WTC11 (cell line): ENCODE data around the gene VSIR. TPM values are rescaled to one million over a fixed set of nuclear protein-coding genes. Genes with fewer than 3 reads are reported as not detected.

Experiments used
- ATAC-seq: fragments of 200-7000 bp; cut with Tn5 transposase; 2 replicates; pipeline ENCODE4 v1.10.0; 2021; ENCODE audit warnings: mild to moderate bottlenecking, moderate library complexity
- CTCF ChIA-PET: fragments of 300-600 bp; sonication (Branson Sonifier 250); formaldehyde crosslinking; loops from one replicate; lab custom pipeline; 2021; ENCODE audit warnings: antibody characterized with exemption; lab: Charles Lee
- POLR2A ChIA-PET: fragments of 350-600 bp; sonication (Branson Sonifier 250); formaldehyde crosslinking; loops from one replicate; lab custom pipeline; 2021; ENCODE audit warnings: antibody characterized with exemption; lab: Charles Lee
- DNase-seq: peaks from one replicate; pipeline ENCODE4 v3.0.0; 2021; ENCODE audit warnings: low spot score
- H3K27ac Mint-ChIP-seq: 2 replicates; pipeline ENCODE4 v1.8.0; 2021; ENCODE audit warnings: mixed read lengths
- H3K27me3 Mint-ChIP-seq: 2 replicates; pipeline ENCODE4 v1.8.0; 2021; ENCODE audit warnings: low read depth, mild to moderate bottlenecking, moderate library complexity, mixed read lengths
- H3K36me3 Mint-ChIP-seq: 2 replicates; pipeline ENCODE4 v1.8.0; 2021; ENCODE audit warnings: mixed read lengths
- H3K4me1 Mint-ChIP-seq: 2 replicates; pipeline ENCODE4 v1.8.0; 2022; ENCODE audit warnings: mixed read lengths
- H3K4me3 Mint-ChIP-seq: 2 replicates; pipeline ENCODE4 v1.8.0; 2021; ENCODE audit warnings: mild to moderate bottlenecking, moderate library complexity, mixed read lengths
- H3K9me3 Mint-ChIP-seq: 2 replicates; pipeline ENCODE4 v1.8.0; 2021; ENCODE audit warnings: mixed read lengths
- ELF4 ChIP-seq: sonication (generic); formaldehyde crosslinking; IDR thresholded peaks from 2 replicates; pipeline ENCODE4 v1.8.1; 2022; ENCODE audit warnings: low read depth, mild to moderate bottlenecking, moderate library complexity, missing genetic modification reagents
- ESRRA ChIP-seq: sonication (generic); formaldehyde crosslinking; IDR thresholded peaks from 2 replicates; pipeline ENCODE4 v1.8.1; 2022; ENCODE audit warnings: mild to moderate bottlenecking, missing genetic modification reagents, borderline replicate concordance
- ETV6 ChIP-seq: sonication (generic); formaldehyde crosslinking; IDR thresholded peaks from 2 replicates; pipeline ENCODE4 v1.8.1; 2022; ENCODE audit warnings: mild to moderate bottlenecking, missing genetic modification reagents
- FOXK1 ChIP-seq: sonication (generic); formaldehyde crosslinking; IDR thresholded peaks from 2 replicates; pipeline ENCODE4 v1.8.0; 2022; ENCODE audit warnings: mild to moderate bottlenecking, moderate library complexity, missing genetic modification reagents
- IRF2 ChIP-seq: sonication (generic); formaldehyde crosslinking; IDR thresholded peaks from 2 replicates; pipeline ENCODE4 v1.8.0; 2022; ENCODE audit warnings: low read depth, missing genetic modification reagents, borderline replicate concordance
- NFE2L1 ChIP-seq: sonication (generic); formaldehyde crosslinking; IDR thresholded peaks from 2 replicates; pipeline ENCODE4 v1.8.1; 2023; ENCODE audit warnings: missing genetic modification reagents
- RELA ChIP-seq: sonication (generic); formaldehyde crosslinking; IDR thresholded peaks from 2 replicates; pipeline ENCODE4 v1.8.1; 2022; ENCODE audit warnings: missing genetic modification reagents, mild to moderate bottlenecking, borderline replicate concordance
- RORB ChIP-seq: fragments of 250-450 bp; sonication (Bioruptor Pico); IDR thresholded peaks from 2 replicates; pipeline ENCODE4 v1.9.0; 2021; ENCODE audit warnings: mild to moderate bottlenecking
- TCF7 ChIP-seq: sonication (generic); formaldehyde crosslinking; IDR thresholded peaks from 2 replicates; pipeline ENCODE4 v1.8.0; 2022; ENCODE audit warnings: mild to moderate bottlenecking, low read depth, missing genetic modification reagents, moderate library complexity
- ZNF121 ChIP-seq: sonication (generic); formaldehyde crosslinking; IDR thresholded peaks from 2 replicates; pipeline ENCODE4 v1.8.0; 2023; ENCODE audit warnings: missing genetic modification reagents
- ZNF423 ChIP-seq: fragments of 250-450 bp; sonication (Bioruptor Pico); IDR thresholded peaks from 2 replicates; pipeline ENCODE4 v2.1.2; 2022; ENCODE audit warnings: mild to moderate bottlenecking, moderate library complexity
- ZNF671 ChIP-seq: fragments of 250-450 bp; sonication (Bioruptor Pico); IDR thresholded peaks from 2 replicates; pipeline ENCODE4 v1.8.0; 2021; ENCODE audit warnings: mild to moderate bottlenecking
- total RNA-seq: library from RNA; stranded (reverse); gene quantifications from 3 replicates; pipeline ENCODE4 v1.2.3, GENCODE V29; 2021
- TF ChIP-seq, protein P1 (sequence below): sonication (generic); formaldehyde crosslinking; IDR thresholded peaks from 2 replicates; pipeline ENCODE4 v1.8.0; 2023; ENCODE audit warnings: mild to moderate bottlenecking, missing genetic modification reagents
- TF ChIP-seq, protein P2 (sequence below): fragments of 250-450 bp; sonication (Bioruptor Pico); IDR thresholded peaks from 2 replicates; pipeline ENCODE4 v1.9.0; 2021; ENCODE audit warnings: mild to moderate bottlenecking
- TF ChIP-seq, protein P3 (sequence below): fragments of 250-450 bp; sonication (Bioruptor Pico); IDR thresholded peaks from 2 replicates; pipeline ENCODE4 v1.8.0; 2021; ENCODE audit warnings: mild to moderate bottlenecking
- TF ChIP-seq, protein P4 (sequence below): sonication (generic); formaldehyde crosslinking; IDR thresholded peaks from 2 replicates; pipeline ENCODE4 v1.8.1; 2022; ENCODE audit warnings: missing genetic modification reagents, borderline replicate concordance
- TF ChIP-seq, protein P5 (sequence below): sonication (generic); formaldehyde crosslinking; IDR thresholded peaks from 2 replicates; pipeline ENCODE4 v1.8.1; 2022; ENCODE audit warnings: mild to moderate bottlenecking, moderate library complexity, missing genetic modification reagents
- TF ChIP-seq, protein P6 (sequence below): fragments of 250-450 bp; sonication (Bioruptor Pico); IDR thresholded peaks from 2 replicates; pipeline ENCODE4 v1.9.0; 2021; ENCODE audit warnings: mild to moderate bottlenecking, borderline replicate concordance

VSIR gene
- total RNA-seq, 1 experiment from 2014 or later: 0.74 TPM

DNA sequence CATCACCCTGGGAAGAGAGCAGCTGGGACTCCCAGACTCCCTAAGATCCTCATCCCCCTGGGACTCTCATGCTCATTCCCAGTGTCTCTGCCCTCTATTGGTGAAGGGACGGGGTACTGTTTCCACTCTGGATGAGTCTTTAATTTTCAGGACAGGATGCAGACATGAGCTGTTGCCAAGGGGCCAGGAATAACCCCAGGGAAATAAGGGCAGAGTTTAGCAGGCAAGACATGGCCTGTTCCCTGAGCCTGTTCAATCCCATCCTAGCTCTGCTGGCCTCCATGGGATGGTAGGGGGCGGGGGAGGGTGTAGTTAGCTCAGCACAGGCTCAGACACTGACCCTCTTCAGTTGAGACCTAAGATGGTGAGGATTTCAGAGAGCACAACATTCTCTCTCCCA, 67.7 kb downstream of the VSIR start (continued):
- TF ChIP-seq, protein P1, sequence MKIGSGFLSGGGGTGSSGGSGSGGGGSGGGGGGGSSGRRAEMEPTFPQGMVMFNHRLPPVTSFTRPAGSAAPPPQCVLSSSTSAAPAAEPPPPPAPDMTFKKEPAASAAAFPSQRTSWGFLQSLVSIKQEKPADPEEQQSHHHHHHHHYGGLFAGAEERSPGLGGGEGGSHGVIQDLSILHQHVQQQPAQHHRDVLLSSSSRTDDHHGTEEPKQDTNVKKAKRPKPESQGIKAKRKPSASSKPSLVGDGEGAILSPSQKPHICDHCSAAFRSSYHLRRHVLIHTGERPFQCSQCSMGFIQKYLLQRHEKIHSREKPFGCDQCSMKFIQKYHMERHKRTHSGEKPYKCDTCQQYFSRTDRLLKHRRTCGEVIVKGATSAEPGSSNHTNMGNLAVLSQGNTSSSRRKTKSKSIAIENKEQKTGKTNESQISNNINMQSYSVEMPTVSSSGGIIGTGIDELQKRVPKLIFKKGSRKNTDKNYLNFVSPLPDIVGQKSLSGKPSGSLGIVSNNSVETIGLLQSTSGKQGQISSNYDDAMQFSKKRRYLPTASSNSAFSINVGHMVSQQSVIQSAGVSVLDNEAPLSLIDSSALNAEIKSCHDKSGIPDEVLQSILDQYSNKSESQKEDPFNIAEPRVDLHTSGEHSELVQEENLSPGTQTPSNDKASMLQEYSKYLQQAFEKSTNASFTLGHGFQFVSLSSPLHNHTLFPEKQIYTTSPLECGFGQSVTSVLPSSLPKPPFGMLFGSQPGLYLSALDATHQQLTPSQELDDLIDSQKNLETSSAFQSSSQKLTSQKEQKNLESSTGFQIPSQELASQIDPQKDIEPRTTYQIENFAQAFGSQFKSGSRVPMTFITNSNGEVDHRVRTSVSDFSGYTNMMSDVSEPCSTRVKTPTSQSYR (CRISPR knock-in tag): no peak
- TF ChIP-seq ETV6 (CRISPR knock-in tag) (no peak), NFE2L1 (CRISPR knock-in tag) (no peak), TCF7 (no peak)
- TF ChIP-seq, protein P2, sequence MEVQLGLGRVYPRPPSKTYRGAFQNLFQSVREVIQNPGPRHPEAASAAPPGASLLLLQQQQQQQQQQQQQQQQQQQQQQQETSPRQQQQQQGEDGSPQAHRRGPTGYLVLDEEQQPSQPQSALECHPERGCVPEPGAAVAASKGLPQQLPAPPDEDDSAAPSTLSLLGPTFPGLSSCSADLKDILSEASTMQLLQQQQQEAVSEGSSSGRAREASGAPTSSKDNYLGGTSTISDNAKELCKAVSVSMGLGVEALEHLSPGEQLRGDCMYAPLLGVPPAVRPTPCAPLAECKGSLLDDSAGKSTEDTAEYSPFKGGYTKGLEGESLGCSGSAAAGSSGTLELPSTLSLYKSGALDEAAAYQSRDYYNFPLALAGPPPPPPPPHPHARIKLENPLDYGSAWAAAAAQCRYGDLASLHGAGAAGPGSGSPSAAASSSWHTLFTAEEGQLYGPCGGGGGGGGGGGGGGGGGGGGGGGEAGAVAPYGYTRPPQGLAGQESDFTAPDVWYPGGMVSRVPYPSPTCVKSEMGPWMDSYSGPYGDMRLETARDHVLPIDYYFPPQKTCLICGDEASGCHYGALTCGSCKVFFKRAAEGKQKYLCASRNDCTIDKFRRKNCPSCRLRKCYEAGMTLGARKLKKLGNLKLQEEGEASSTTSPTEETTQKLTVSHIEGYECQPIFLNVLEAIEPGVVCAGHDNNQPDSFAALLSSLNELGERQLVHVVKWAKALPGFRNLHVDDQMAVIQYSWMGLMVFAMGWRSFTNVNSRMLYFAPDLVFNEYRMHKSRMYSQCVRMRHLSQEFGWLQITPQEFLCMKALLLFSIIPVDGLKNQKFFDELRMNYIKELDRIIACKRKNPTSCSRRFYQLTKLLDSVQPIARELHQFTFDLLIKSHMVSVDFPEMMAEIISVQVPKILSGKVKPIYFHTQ (CRISPR knock-in tag): no peak
- TF ChIP-seq, protein P3, sequence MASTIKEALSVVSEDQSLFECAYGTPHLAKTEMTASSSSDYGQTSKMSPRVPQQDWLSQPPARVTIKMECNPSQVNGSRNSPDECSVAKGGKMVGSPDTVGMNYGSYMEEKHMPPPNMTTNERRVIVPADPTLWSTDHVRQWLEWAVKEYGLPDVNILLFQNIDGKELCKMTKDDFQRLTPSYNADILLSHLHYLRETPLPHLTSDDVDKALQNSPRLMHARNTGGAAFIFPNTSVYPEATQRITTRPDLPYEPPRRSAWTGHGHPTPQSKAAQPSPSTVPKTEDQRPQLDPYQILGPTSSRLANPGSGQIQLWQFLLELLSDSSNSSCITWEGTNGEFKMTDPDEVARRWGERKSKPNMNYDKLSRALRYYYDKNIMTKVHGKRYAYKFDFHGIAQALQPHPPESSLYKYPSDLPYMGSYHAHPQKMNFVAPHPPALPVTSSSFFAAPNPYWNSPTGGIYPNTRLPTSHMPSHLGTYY (CRISPR knock-in tag): no peak

DNA sequence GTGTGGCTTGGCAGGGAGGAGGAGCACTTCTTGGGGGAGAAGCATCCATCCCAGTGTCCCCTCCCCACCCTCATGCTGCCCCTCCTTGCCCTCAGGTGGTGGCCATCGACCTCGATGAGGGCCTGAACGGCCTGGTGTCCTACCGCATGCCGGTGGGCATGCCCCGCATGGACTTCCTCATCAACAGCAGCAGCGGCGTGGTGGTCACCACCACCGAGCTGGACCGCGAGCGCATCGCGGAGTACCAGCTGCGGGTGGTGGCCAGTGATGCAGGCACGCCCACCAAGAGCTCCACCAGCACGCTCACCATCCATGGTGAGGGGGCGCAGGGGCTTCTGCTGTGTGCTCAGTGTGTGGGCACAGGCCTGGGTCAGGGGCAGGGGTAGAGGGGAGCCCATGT, 68.5 kb downstream of the VSIR start:
- CTCF ChIA-PET: interaction anchor here (1.0 to 5.9 kb wide), 8 partner anchors 9 to 385 kb away, joined by 3 to 158 read pairs (median 6); partner anchors contain the start of genes CDH23 and SLC29A3
- no peak overlapping the region for H3K4me3 Mint-ChIP-seq
- POLR2A ChIA-PET: no interaction called here
- H3K27ac Mint-ChIP-seq: no peak overlapping the region
- no peaks in the 10 kb centered on the region for H3K9me3 Mint-ChIP-seq
- no peaks in the 10 kb centered on the region; the same call in 1 of the 2 replicates for H3K27me3 Mint-ChIP-seq
- ATAC-seq: no peak
- no peak for DNase-seq
- H3K4me1 Mint-ChIP-seq: no peaks in the 10 kb centered on the region
- no peaks in the 10 kb centered on the region for H3K36me3 Mint-ChIP-seq
- TF ChIP-seq, protein P1 (CRISPR knock-in tag): no peak
- TF ChIP-seq ESRRA (no peak), IRF2 (no peak), ELF4 (CRISPR knock-in tag) (no peak), RORB (CRISPR knock-in tag) (no peak), FOXK1 (CRISPR knock-in tag) (no peak), RELA (CRISPR knock-in tag) (no peak), ZNF671 (no peak), ZNF121 (CRISPR knock-in tag) (no peak), ZNF423 (CRISPR knock-in tag) (no peak)
- TF ChIP-seq, protein P4, sequence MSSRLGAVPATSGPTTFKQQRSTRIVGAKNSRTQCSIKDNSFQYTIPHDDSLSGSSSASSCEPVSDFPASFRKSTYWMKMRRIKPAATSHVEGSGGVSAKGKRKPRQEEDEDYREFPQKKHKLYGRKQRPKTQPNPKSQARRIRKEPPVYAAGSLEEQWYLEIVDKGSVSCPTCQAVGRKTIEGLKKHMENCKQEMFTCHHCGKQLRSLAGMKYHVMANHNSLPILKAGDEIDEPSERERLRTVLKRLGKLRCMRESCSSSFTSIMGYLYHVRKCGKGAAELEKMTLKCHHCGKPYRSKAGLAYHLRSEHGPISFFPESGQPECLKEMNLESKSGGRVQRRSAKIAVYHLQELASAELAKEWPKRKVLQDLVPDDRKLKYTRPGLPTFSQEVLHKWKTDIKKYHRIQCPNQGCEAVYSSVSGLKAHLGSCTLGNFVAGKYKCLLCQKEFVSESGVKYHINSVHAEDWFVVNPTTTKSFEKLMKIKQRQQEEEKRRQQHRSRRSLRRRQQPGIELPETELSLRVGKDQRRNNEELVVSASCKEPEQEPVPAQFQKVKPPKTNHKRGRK (CRISPR knock-in tag): no peak
- TF ChIP-seq, protein P5, sequence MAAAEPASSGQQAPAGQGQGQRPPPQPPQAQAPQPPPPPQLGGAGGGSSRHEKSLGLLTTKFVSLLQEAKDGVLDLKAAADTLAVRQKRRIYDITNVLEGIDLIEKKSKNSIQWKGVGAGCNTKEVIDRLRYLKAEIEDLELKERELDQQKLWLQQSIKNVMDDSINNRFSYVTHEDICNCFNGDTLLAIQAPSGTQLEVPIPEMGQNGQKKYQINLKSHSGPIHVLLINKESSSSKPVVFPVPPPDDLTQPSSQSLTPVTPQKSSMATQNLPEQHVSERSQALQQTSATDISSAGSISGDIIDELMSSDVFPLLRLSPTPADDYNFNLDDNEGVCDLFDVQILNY (CRISPR knock-in tag): no peak
- TF ChIP-seq, protein P6, sequence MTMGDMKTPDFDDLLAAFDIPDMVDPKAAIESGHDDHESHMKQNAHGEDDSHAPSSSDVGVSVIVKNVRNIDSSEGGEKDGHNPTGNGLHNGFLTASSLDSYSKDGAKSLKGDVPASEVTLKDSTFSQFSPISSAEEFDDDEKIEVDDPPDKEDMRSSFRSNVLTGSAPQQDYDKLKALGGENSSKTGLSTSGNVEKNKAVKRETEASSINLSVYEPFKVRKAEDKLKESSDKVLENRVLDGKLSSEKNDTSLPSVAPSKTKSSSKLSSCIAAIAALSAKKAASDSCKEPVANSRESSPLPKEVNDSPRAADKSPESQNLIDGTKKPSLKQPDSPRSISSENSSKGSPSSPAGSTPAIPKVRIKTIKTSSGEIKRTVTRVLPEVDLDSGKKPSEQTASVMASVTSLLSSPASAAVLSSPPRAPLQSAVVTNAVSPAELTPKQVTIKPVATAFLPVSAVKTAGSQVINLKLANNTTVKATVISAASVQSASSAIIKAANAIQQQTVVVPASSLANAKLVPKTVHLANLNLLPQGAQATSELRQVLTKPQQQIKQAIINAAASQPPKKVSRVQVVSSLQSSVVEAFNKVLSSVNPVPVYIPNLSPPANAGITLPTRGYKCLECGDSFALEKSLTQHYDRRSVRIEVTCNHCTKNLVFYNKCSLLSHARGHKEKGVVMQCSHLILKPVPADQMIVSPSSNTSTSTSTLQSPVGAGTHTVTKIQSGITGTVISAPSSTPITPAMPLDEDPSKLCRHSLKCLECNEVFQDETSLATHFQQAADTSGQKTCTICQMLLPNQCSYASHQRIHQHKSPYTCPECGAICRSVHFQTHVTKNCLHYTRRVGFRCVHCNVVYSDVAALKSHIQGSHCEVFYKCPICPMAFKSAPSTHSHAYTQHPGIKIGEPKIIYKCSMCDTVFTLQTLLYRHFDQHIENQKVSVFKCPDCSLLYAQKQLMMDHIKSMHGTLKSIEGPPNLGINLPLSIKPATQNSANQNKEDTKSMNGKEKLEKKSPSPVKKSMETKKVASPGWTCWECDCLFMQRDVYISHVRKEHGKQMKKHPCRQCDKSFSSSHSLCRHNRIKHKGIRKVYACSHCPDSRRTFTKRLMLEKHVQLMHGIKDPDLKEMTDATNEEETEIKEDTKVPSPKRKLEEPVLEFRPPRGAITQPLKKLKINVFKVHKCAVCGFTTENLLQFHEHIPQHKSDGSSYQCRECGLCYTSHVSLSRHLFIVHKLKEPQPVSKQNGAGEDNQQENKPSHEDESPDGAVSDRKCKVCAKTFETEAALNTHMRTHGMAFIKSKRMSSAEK (CRISPR knock-in tag): no peak
- TF ChIP-seq, protein P3 (CRISPR knock-in tag): no peak
